Measurements from ENCODE around the gene TACO1. TPM values are rescaled to one million over a fixed set of nuclear protein-coding genes. Genes with fewer than 3 reads are reported as not detected.

The TACO1 gene
- total RNA-seq, 2 donors from 2014 or later, result 34.1 to 51.6 TPM

DNA sequence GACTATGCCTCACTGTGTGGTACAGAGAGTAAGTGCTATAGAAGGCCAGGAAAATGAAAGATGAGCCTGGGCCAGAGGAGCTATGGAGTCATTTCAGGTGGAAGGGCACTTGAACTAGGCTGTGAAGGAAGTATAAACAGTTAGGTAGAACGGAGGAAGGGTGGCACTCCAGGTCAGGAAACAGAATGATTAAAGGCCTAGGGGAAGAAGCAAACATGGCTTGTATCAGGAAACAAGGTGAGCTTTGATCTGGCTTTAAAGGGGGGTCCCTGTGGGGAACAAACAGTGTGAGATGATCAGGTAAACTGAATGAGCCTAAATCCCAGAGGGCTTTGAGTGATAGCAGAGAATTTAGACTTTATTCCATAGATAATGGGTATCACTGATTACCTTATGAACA lies 38.4 kb downstream of the TACO1 start:
- no peak for DNase-seq

DNA sequence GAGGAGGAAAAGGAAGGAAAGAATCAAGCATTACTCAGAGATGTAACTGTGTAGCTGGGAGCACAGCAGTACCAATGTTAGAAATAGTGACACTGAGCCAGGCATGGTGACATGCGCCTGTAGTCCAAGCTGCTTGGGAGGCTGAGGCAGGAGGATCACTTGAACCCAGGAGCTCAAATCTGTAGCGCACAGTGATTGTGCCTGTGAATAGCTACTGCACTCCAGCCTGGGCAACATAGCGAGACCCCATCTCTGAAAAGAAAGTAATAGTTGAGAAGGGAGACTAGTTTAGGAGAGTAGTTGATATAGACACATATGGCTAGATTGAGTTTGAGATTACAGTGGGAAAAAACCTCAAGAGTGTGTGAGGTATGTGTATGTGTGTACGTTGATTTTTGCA lies 39.3 kb downstream of the TACO1 start:
- Histone ChIP-seq H3K36me3 (no peaks in the 10 kb centered on the region), H3K4me1 (no peaks in the 10 kb centered on the region), H3K4me3 (no peak overlapping the region), H3K9ac (ENCODE audit: low read depth in 2 of 2, low read length in 2 of 2) (no peak overlapping the region), H3K27ac (no peak overlapping the region), H3K9me3 (no peaks in the 10 kb centered on the region), H3K27me3 (no peaks in the 10 kb centered on the region)
- intact Hi-C loops (cut with DNase I), result no loop called here
- DNase-seq, result no peak
- TF ChIP-seq CTCF (IDR thresholded peaks at IDR 0.05), result no peak

More for the DNA sequence above, 38.4 kb downstream of the TACO1 start:
- no peak overlapping the region for H3K9ac ChIP-seq (ENCODE audit: low read depth in 2 of 2, low read length in 2 of 2)
- H3K36me3 ChIP-seq, result no peaks in the 10 kb centered on the region
- no peak for TF ChIP-seq CTCF (IDR thresholded peaks at IDR 0.05)
- H3K4me1 ChIP-seq, result no peaks in the 10 kb centered on the region
- intact Hi-C loops (cut with DNase I), result no loop called here
- no peak overlapping the region for H3K4me3 ChIP-seq
- H3K27ac ChIP-seq, result no peak overlapping the region
- H3K9me3 ChIP-seq, result no peaks in the 10 kb centered on the region
- no peaks in the 10 kb centered on the region for H3K27me3 ChIP-seq

DNA sequence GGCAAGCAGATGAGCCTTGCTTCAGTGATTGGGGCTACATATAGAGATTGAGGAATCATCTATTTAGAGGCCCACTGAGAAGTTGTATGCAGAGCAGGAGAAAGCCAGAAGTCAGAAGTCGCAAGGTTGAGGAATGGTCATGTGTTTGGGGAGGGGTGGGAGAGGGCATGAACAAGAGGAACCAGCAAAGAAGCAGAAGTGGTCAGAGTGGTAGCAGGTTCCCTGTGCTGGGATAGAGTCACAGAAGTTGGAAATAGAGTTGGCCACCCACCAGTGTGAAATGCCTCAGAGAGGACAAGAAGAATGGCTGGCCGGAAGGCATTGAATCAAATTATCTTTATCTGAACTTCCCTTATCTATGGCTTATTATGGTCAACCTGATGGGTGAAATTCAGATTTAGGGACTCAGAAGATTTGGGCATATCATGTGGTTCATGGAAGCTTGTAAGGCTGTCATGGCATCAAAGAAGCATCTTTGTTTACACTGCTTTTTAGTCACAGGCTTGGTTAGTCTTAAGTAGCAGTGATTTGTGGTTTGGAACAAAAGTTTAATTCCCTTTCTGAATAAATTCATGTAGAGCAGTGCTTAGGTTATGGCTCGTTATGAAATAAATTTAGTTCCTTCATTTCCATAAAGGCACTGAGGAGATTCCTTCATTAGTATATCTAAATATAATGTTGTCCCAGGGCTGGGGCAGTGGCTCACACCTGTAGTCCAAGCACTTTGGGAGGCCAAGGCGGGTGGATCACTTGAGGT lies 41.2 kb downstream of the TACO1 start:
- H3K27me3 ChIP-seq, result no peaks in the 10 kb centered on the region
- TF ChIP-seq CTCF (IDR thresholded peaks at IDR 0.05), result no peak
- no peak overlapping the region for H3K4me3 ChIP-seq
- H3K36me3 ChIP-seq, result no peaks in the 10 kb centered on the region
- H3K9me3 ChIP-seq, result no peaks in the 10 kb centered on the region
- H3K27ac ChIP-seq, result no peak overlapping the region
- peak; percentile 38 for DNase-seq
- H3K9ac ChIP-seq (ENCODE audit: low read depth in 2 of 2, low read length in 2 of 2), result no peak overlapping the region
- intact Hi-C loops (cut with DNase I), result no loop called here
- H3K4me1 ChIP-seq, result no peaks in the 10 kb centered on the region

DNA sequence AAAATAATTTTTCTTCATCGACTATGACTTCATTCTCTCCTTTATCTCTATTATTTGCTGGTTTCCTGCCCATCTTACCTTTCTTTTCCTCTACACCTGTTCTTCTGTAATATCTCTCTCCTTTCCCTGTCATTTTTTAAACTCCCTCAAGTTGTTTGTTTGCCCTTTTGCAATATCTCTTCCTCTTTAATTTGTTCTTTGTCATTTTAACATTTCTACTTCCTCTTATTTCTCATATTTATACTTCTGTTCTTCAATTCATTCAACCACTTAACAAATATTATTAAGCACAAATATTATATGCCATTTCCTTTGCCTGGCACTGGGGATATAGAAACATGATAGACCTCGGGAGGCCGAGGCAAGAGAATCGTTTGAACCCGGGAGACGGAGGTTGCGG lies 44.2 kb downstream of the TACO1 start:
- no peak overlapping the region for H3K9ac ChIP-seq (ENCODE audit: low read depth in 2 of 2, low read length in 2 of 2)
- H3K9me3 ChIP-seq, result no peaks in the 10 kb centered on the region
- no peaks in the 10 kb centered on the region for H3K36me3 ChIP-seq
- H3K27me3 ChIP-seq, result no peaks in the 10 kb centered on the region
- intact Hi-C loops (cut with DNase I), result no loop called here
- H3K4me3 ChIP-seq, result no peak overlapping the region
- no peak for DNase-seq
- no peak overlapping the region for H3K27ac ChIP-seq
- no peaks in the 10 kb centered on the region for H3K4me1 ChIP-seq
- no peak for TF ChIP-seq CTCF (IDR thresholded peaks at IDR 0.05)

DNA sequence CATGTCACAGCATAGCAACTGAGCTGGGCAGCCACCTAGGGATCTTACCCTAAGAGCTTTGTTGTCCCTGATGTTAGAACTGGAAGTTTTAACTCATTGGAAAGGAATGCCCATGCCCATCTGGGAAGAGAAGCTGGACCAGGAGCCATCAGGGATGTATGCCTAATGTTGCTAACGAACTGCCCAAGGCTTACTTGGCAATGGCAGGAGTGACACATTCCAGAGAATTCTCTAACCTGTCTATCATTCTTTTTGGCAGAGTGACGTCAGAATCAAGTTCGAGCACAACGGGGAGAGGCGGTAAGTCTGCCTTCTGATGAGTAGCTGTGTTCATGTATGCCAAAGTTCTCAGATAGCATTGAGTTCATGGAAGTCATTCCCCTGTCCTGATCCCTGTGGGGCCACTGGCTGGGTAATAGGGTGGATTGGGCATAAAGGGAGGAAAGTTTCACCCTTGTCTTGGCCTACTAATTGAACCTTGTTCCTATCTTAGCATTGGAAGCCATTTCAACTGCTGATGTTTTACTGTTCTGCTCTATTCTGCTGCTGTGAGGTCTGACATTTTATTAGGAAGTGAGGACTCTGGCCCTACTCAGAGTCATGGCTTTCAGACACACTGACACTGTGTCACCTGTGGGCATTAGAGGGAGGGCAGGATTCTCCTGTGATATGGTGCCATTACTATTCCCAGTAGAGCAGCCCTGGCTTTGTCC lies 45.2 kb downstream of the TACO1 start:
- H3K4me3 ChIP-seq, result no peak overlapping the region
- no peak overlapping the region for H3K27ac ChIP-seq
- H3K27me3 ChIP-seq, result no peaks in the 10 kb centered on the region
- no peaks in the 10 kb centered on the region for H3K9me3 ChIP-seq
- no peaks in the 10 kb centered on the region for H3K4me1 ChIP-seq
- no peaks in the 10 kb centered on the region for H3K36me3 ChIP-seq
- no peak overlapping the region for H3K9ac ChIP-seq (ENCODE audit: low read depth in 2 of 2, low read length in 2 of 2)
- intact Hi-C loops (cut with DNase I), result no loop called here
- no peak for TF ChIP-seq CTCF (IDR thresholded peaks at IDR 0.05)
- no peak for DNase-seq
